ENCODE results near the gene TRIM47. TPM values are rescaled to one million over a fixed set of nuclear protein-coding genes. Genes with fewer than 3 reads are reported as not detected.

Gene TRIM47, protein sequence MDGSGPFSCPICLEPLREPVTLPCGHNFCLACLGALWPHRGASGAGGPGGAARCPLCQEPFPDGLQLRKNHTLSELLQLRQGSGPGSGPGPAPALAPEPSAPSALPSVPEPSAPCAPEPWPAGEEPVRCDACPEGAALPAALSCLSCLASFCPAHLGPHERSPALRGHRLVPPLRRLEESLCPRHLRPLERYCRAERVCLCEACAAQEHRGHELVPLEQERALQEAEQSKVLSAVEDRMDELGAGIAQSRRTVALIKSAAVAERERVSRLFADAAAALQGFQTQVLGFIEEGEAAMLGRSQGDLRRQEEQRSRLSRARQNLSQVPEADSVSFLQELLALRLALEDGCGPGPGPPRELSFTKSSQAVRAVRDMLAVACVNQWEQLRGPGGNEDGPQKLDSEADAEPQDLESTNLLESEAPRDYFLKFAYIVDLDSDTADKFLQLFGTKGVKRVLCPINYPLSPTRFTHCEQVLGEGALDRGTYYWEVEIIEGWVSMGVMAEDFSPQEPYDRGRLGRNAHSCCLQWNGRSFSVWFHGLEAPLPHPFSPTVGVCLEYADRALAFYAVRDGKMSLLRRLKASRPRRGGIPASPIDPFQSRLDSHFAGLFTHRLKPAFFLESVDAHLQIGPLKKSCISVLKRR
- total RNA-seq (2021): 5.5 and 6.9 TPM in 2 replicates
- long read RNA-seq, transcript TRIM47-201 (6 exons, 2,266 nt): major isoform, 8 of 12 reads
- long read RNA-seq, partial matches to known transcripts: 1 of 12 reads
- long read RNA-seq, other reads (novel, unspliced or antisense): 1 of 12 reads

DNA sequence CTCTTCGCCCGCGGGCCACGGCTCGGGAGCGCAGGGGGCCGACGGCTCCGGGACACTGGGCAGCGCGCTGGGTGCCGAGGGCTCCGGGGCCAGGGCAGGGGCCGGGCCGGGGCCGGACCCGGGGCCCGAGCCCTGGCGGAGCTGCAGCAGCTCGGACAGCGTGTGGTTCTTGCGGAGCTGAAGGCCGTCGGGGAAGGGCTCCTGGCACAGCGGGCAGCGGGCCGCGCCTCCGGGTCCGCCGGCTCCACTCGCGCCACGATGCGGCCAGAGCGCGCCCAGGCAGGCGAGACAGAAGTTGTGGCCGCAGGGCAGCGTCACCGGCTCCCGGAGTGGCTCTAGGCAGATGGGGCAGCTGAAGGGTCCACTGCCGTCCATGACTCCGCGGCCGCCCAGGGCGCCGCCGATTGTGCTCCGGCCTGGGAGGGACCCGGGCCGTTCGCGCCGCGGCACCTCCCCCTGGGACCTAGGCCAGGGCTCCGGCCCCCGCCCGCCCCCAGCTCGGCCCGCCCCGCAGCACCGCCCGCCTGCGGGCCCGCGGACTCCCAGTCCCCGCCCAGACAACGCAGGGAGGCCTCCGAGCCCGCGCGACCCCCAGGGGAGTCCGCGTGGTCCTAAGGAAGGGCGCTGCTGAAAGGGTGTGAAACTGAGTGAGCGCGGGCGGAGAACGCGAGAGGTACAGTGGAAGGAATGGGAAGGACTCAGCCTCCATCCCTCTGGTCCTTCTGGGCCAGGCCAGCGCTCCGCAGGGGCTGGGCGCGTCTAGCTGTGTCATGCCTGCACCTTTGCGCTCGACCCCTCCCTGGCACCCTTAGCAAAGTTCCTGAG is at the start of gene TRIM47:
Gene TRIM47, minus strand, starts transcription at position 408 of the 825 bp plus-strand sequence. Its CDS starts 33 bp downstream, at position 375.
- peaks cover 8% of the 10 kb centered on the region for H3K23me2 ChIP-seq (ENCODE audit: insufficient read length, low read depth, low read length, poor library complexity, severe bottlenecking)
- no peak within 1 kb of the TSS for H2BK120ac ChIP-seq (ENCODE audit: low read depth, low read length, poor library complexity, severe bottlenecking)
- H3K4me2 ChIP-seq (ENCODE audit: insufficient read depth, insufficient read length, low read length): peak within 1 kb of the TSS; percentile 61
- H2BK20ac ChIP-seq (ENCODE audit: low read depth, low read length, poor library complexity, severe bottlenecking): no peak within 1 kb of the TSS
- H3K27me3 ChIP-seq (ENCODE audit: insufficient read depth, low read length): peaks cover 3% of the 10 kb centered on the region; the same call in 1 of the 2 replicates
- peak within 1 kb of the TSS; percentile 43; the same call in 1 of the 2 replicates for H3K14ac ChIP-seq (ENCODE audit: insufficient read depth, low read length)
- H3K23ac ChIP-seq (ENCODE audit: insufficient read length, low read depth, low read length): no peak within 1 kb of the TSS
- H3K27ac Mint-ChIP-seq: no peak within 1 kb of the TSS; a peak in 1 of 7 replicates
- WGBS (ENCODE audit: extremely low coverage, insufficient read length, low lambda C conversion rate): no CpG with 5 or more reads among the region's 87 CpGs
- H4K8ac ChIP-seq (replicated peaks; ENCODE audit: insufficient read length, low read depth, low read length): no peak within 1 kb of the TSS
- H3K9me3 ChIP-seq (ENCODE audit: control insufficient read depth, low read depth, low read length): no peaks in the 10 kb centered on the region
- no peaks in the 10 kb centered on the region for H3K79me2 ChIP-seq (ENCODE audit: insufficient read depth, low read length)
- H2BK15ac ChIP-seq (ENCODE audit: low read depth, low read length): no peak within 1 kb of the TSS
- H3K4ac ChIP-seq (ENCODE audit: low read depth, low read length): no peak within 1 kb of the TSS
- H3K9me3 Mint-ChIP-seq: no peaks in the 10 kb centered on the region; a peak in 1 of 5 replicates
- no peak within 1 kb of the TSS for H3K27ac ChIP-seq (ENCODE audit: insufficient read length, low read depth, low read length)
- H4K20me1 ChIP-seq (ENCODE audit: control insufficient read depth, insufficient read depth, insufficient read length): no peaks in the 10 kb centered on the region
- H3K18ac ChIP-seq (ENCODE audit: insufficient read length, low read depth, low read length): no peak within 1 kb of the TSS
- H2AK5ac ChIP-seq (ENCODE audit: insufficient read length, low read length): no peak within 1 kb of the TSS
- peaks cover 17 to 18% of the 10 kb centered on the region in 2 experiments for H3K4me1 Mint-ChIP-seq
- H4K91ac ChIP-seq (ENCODE audit: insufficient read length, low read depth, low read length): no peak within 1 kb of the TSS
- peak; percentile 69 for DNase-seq
- no peak within 1 kb of the TSS for H2BK5ac ChIP-seq (ENCODE audit: insufficient read length, low read length)
- no peak within 1 kb of the TSS for H3K56ac ChIP-seq (ENCODE audit: insufficient read length, low read depth, low read length)
- H2BK12ac ChIP-seq (ENCODE audit: insufficient read length, low read depth, low read length): no peak within 1 kb of the TSS
- H3K79me1 ChIP-seq (ENCODE audit: insufficient read depth, low read depth, low read length, poor library complexity, severe bottlenecking): no peaks in the 10 kb centered on the region
- H3K9ac ChIP-seq (ENCODE audit: extremely low read depth, insufficient read length, low read length): no peak within 1 kb of the TSS
- no peak within 1 kb of the TSS for H4K5ac ChIP-seq (ENCODE audit: insufficient read length, low read depth, low read length)
- peak within 1 kb of the TSS; percentile 64 to 82 for H3K4me3 Mint-ChIP-seq
- TF ChIP-seq, protein P1, sequence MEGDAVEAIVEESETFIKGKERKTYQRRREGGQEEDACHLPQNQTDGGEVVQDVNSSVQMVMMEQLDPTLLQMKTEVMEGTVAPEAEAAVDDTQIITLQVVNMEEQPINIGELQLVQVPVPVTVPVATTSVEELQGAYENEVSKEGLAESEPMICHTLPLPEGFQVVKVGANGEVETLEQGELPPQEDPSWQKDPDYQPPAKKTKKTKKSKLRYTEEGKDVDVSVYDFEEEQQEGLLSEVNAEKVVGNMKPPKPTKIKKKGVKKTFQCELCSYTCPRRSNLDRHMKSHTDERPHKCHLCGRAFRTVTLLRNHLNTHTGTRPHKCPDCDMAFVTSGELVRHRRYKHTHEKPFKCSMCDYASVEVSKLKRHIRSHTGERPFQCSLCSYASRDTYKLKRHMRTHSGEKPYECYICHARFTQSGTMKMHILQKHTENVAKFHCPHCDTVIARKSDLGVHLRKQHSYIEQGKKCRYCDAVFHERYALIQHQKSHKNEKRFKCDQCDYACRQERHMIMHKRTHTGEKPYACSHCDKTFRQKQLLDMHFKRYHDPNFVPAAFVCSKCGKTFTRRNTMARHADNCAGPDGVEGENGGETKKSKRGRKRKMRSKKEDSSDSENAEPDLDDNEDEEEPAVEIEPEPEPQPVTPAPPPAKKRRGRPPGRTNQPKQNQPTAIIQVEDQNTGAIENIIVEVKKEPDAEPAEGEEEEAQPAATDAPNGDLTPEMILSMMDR (conservative IDR thresholded peaks at IDR 0.05): peak; percentile 6; the same call in 1 of the 3 replicates
- no peak within 1 kb of the TSS for H3T11ph ChIP-seq (ENCODE audit: low read length)
- peaks cover 49% of the 10 kb centered on the region for H3K27me3 Mint-ChIP-seq (ENCODE audit: low read depth)
- H3K4me1 ChIP-seq (ENCODE audit: insufficient read depth, low read length): peaks cover 3% of the 10 kb centered on the region; the same call in 1 of the 2 replicates
- no peak within 1 kb of the TSS for H2AFZ ChIP-seq (ENCODE audit: low read length)
- H3K36me3 Mint-ChIP-seq (ENCODE audit: insufficient read depth in 1 of 3, low read depth in 3 of 3): no peaks in the 10 kb centered on the region; a peak in 2 of 7 replicates

All from H9 (cell line).